ENCODE measurements around the gene FGFR3.

FGFR3 gene

DNA sequence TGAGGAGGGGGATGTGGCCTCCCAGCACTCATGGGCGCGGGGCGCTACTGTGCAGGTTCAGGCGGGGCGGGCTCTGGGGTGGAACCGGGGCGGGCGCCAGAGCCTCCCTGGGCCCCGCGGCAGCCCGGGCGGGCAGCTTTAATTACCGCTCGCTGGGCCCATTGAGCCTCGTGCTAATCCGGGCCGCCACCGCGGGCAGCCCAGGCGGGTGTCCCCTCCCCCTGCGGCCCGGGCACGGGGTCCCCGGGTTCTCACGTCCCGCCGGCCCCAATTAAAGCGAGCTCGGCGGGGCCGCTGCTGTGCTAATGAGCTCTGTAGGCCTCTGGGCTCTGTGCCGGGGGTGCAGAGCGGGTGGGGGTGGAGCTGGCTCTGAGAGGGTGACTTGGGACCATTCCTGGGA lies 22.8 kb upstream of the FGFR3 start:
- DNase-seq (ENCODE audit: low read depth) = no peak

DNA sequence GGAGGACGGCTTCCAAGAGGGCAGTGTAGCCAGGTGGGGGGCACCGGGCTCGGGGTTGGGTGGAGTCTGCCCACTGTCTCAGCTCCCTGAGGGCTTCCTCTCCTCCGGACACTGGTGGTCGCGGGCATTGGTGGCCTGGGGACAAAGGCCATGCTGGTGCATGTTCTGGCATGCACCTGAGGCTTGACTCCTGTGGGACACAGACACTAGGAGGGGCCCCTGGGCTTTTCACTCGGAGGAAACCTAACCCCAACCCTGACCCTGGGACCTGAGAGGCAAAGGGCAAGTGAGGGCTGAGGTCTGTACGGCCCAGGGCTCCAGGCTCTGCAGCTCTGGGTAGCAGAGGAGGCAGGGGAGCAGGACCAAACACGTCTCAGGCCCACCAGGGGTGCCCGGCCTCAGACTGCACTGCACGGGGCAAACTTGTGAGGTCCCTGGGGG lies 22.3 kb upstream of the FGFR3 start:
- DNase-seq (ENCODE audit: low read depth) = no peak

DNA sequence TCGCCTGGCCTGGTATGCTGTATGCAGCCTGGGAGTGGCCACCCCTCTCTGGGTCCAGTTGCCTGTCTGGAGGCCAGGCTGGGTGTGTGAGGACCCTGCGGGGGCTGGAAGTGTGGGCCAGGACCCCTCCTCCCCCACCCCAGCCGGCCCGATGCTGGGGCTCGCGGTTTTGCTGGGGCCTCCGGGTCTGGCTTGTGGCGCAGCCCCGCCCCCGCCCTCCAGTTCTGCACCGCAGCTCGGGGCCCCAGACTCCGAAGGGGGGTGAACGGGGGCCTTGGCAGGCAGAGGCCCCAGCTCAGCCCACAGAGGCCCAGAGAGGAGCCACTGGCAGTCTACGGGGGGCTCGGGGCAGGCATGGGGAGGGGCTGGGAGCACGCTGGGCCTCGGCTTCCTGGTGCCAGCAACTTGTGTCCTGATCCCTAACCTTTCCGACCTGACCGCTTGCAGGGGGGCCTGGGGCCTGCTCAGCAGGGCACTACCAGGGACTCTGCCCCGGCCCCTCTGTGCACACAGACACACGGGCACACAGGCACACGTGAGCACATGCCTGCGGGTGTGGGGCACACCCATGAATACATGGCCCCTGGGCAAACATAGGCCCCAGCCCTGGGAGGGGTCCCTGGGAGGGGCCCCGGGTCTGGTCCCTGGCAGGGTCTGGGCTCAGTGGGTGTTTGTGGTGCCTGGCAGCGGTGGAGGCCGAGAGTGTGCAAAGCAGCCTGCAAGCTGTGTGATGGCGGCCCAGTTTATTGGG lies 21.4 kb upstream of the FGFR3 start:
- no peak for DNase-seq (ENCODE audit: low read depth)

DNA sequence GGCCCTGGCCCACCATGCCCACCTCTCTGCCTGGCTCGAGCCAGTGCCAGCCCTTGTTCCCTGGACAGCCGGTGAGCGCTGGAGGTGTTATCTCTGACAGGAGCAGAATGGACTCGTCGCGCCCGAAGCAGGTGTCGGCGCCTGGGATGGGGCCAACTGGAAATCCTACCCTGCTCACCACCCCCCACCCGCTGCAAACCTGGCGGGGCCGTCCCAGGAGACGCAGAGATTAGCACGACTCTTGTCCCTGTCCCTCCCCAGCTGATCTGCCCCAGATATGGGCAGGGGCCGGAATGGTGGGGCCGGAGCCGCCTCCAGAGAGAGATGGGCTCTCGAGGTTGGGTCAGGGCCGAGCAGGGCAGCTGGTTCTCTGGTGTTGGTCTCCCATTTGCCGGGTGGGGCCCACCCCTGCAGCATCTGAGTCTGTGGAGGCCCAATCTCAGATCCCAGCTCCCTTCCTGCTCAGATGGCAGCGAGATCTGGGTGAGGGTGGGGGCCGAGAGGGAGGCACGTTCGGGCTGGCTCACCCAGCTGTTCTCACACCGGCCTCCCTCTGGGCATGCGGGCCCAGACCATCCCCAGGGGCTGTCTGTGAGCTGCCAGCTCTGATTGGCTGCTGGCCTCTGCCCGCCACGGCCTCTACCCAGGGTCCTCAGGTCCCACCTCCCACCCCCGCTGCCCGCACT lies 20.1 kb upstream of the FGFR3 start:
- DNase-seq (ENCODE audit: low read depth) = no peak

DNA sequence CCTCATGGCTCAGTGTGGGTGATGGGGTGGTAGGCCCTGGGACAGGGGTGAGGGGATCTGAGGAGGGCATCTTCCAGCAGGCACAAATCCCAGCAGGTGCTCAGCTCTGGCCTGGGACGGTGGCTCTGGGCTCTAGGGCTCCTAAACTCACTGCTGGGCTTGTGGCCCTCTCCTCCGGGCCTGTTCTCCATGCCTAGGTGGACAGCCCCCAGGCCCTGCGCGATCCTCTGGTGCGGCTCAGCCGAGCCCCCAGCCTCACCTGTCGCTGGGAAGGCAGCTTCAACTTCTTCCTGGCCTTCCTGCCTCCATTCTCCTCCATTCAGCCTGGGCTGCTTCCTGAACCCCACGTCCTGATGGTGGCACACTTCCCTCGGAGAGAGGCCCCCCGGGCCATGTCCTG lies 19.3 kb upstream of the FGFR3 start:
- DNase-seq (ENCODE audit: low read depth) = no peak

DNA sequence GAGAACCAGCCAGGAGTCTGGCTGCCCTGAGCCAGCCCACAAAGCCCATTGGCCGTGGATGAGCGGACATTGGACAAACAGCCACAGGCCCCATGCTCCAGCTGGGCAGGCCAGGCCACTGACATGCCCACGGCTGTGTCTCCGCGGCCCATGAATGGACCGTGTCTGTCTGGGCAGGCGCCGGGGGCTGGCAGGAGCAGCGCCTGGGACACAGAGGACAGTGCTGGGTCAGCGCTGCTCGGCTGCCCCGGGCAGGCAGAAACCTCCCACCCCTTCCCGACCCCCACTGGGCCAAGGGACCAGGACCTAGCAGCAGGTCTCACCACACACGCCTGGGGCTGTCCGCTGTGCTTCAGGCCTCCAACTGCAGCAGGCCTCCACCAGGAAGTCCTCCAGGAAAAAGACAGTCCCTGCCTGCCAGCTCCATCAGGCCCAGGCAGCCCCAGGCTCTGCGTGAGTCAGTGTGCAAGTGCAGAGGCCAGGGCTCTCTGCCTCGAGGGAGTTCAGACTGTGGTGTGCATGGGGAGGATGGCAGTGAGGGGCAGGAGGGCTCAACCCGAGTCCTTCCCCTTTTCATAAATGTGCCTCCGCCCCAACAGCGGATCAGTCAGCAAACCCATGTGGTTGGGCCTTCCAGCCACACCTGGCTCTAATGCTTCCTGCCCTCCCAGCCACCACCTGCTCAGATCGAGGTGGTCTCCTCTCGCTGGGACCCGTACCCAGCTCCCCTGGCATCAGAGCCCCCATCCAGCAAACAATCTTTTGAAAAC lies 17.2 kb upstream of the FGFR3 start:
- DNase-seq (ENCODE audit: low read depth) = no peak

DNA sequence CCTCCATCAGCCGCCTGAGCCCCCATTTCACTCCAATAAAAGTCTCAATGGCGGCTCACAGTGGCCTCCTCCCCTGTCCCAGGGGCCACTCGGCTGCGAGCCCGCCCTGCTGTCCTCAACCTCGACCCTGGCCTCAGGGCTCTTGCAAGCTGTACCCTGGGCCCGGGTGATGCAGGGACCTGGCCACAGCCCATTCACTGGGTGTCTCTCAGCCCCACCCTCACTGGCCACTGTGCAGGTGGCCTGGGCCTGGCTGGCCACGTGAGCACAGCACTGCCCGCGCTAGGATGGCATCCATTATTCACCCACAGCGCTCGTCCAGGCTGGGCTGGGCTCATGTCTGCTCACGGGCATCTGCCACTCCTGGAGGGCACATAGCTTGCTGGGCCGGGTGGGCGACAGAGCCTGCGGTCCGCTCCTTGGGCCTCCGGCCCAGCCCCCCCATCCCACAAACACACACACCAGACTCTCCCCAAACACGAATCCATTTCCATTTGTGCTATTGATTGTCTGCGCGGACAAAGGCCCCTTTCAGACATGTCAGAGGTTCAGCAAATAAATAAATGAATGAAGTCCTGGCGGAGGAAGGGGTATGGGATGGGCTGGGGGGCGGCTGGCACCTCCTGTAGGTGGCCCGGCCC lies 16.5 kb upstream of the FGFR3 start:
- DNase-seq (ENCODE audit: low read depth) = no peak

DNA sequence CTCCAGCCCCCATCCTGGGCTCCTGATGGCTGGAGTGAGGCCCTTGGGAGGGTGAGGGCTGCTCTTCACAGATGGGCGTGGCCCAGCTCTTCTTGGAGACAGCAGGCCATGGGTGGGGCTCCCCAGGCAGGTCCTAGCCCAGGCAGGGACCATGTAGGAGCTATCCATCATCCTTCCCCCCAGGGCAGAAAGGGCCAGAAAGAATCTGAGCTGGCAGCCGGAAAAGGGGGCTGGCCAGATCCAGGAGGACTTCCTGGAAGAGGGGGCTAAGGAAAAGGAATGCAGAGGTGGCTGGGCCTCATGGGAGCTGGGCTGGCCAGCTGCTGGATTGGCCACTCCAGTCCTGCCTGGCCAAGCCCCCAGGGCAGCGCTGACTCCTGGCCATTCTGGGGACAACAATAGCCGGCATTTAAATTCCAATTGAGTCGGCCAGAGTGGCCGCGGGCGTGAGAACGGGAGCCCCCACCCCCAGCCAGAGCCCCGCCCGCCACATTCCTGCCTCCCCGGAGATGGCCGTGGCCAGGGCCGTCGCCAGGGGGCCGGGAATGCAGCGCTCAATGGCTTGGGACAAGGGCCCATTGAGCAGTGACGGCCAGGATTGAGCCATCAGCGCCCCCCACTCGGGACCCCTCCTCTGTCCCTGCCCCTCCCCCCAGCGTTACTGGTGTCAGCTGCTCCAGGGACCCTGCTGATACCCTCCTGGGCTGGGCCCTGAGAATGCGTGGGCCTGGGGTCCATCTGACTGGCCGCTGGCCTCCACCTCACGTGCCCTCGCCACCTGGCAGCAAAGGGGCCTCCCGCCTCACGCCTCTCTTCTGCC lies 15.1 kb upstream of the FGFR3 start:
- DNase-seq (ENCODE audit: low read depth) = no peak

DNA sequence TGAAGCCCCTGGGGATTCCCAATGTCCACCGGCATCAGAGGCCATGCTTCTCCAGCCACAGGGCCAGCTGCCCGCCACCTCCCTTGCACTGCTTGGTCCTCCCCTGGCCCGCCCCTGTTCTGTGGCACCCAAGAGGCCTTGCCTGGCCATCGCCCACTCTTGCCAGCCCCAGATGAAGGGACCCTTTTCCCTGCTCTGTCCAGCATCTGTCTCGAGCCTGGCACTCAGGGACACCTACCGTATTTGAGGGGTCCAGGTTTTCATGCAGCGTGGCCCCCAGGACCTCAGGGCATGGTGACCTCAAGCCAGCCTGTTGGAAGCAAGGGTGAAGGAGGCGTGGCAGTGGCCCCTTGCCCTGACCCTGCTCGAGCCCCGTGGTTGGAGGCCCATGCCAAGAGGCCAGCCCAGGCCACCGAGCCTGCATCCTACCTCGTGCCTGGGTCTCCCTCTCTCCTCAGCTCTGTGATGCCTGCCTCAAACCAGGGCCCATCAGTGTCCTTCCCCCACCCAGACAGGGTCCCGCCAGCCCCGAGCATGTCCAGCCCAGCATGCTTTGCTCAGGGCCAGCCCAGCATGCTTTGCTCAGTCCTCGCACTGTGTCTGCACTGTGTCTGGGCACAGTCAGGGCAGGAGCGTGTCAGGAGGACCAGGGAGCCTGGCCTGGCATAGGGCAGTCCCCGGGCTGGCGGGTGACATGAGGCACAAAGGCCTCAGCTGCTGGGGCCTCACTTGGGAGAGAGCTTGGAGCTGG lies 14.3 kb upstream of the FGFR3 start:
- DNase-seq (ENCODE audit: low read depth) = no peak

DNA sequence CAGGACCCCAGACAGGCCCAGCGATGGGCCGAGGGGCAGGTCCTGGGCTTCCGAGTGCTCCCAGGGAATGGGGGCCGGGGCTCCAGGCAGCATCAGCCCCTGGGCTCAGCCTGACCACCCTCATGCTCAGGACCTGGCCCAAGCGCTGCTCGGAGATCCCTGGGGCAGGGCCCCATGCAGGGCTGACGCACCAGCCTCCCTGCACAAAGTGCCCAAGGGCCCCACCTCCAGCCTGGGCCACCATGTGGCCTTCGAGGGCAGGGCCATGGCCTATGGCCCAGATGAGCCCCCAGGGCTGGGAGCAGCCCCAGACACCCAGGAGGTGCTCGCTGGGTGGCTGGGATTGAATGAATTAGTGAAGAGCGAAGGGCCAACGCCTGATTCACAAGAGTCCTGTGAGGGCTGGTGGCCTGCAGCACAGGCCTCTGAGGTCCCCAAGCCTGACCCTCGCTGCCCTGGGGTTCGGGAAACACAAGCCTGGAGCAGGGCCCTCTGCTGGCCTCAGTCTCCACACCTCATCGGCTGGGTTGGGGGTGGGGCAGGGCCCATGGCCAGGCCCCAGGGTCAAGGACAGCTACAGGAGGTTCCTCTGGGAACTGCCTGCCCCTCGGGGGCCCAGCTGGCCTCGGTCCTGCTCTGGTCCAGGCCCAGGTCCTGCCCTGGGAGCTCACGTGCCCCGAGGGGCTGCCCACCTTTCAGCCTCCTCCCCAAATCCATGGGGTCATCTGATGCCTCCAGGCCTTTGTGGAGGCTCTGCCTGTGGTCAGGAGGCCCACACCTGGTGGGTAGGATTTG lies 13.3 kb upstream of the FGFR3 start:
- no peak for DNase-seq (ENCODE audit: low read depth)

DNA sequence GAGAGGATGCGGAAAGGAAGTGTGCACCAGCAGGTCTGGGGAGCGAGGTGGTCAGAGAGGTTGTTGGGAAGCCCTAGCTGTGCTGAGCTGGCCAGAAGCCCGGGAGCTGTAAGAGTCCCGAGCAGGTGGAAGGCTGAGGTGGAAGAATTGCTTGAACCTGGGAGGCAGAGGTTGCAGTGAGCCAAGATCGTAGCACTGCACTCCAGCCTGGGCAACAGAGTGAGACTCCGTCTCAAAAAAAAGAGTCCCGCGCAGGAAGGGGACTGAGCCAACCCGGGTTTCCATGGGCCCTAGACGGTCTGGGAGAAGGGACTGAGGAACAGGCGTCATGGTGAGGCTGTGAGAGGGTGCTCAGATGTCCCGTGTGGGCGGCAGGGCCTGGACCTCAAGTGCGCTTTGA lies 12.7 kb upstream of the FGFR3 start:
- no peak for DNase-seq (ENCODE audit: low read depth)

DNA sequence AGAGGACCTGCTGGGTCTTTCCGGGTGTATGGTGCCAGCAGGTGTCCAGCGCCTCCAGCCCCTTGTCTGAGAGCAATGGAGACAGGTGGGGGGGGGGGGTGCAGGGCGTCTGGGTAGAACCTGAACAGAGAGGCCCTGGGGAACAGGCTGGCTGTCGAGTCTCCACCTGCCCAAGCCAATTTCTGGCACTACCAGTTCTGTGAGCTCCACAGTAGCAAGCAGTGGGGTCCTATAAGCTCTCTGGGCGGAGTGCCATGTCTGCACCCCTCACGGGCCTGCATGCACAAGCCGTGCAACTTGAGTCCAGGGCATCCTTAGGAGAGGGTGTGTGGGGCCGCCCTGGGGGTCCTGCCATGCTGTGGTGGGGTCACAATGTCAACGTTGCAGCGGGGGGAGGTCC lies 10.1 kb upstream of the FGFR3 start:
- DNase-seq (ENCODE audit: low read depth) = no peak

DNA sequence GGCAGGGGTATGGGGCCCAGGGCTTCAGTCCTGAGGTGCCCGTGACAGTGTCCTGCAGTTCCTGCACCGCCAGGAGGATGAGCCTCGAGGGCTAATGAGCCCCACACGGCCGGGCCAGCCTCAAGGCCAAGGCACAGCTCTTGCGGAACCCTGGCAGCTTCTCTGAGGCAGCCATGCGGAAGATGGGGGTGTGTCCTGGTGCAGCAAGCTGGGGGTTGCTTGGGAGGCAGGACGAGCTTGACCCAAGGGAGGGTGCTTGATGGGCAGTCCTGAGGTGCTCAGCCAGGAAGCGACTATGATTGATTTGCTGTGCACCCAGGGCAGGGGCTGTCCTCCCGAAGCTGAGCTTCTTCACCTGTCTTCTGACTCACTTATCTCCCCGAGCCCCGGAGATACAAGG lies 9.1 kb upstream of the FGFR3 start:
- no peak for DNase-seq (ENCODE audit: low read depth)

DNA sequence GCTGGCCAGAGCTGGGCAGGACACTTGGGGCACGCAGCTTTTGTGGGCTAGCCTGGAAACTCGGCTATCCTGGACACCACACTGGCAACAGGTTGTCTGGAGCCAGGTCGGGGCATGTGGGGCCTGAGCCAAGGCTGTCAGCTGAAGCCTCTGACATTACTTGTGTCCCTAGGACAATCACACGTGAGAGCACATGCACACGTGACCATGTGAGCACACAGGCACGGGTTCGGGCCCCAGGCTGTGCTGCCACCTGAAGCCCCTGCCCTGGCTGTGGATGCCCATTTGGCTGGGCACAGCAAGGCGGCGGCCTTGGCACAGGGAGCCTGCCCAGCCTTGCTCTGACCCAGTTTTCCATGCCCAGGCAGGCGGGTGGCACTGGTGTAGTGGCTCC lies 8.7 kb upstream of the FGFR3 start:
- DNase-seq (ENCODE audit: low read depth) = no peak

DNA sequence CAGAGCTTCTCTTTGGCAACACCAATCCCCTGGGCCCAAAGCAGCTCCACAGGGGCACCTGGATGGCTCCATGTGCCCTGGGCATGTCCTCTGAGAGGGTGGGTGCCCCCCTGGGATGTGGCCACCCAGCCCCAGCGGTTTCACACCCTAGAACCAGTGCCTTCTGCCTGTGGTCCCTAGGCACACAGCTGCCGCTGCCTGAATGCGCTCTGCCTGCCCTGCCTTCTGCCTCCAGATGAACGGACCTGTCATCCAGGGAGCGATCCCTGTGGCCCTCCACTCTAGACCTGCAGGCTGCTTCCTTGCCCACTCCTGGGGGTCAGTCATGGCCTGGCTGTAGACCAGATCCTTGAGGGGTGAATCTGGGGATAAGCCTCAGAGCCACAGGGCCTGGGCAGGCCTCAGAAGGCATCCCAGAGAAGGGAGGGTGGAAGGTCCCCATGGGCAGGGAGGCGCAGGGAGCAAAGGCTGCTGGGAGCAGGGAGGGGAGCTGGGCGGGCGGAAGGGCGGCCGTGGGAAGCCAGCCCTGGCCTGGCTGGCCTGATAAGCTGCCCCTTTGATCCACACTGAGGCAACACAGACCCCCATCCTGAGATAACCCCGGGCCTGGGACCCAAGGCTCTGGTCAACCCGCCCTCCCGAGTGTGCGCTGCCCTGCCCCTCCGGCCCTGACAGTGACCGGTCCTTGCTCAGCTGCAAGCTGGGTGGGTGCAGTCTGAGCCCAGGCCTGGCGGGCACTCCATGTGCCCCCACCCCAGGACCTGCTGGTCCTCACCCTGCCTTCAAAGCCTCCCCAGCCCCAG lies 8.1 kb upstream of the FGFR3 start:
- DNase-seq (ENCODE audit: low read depth) = no peak

DNA sequence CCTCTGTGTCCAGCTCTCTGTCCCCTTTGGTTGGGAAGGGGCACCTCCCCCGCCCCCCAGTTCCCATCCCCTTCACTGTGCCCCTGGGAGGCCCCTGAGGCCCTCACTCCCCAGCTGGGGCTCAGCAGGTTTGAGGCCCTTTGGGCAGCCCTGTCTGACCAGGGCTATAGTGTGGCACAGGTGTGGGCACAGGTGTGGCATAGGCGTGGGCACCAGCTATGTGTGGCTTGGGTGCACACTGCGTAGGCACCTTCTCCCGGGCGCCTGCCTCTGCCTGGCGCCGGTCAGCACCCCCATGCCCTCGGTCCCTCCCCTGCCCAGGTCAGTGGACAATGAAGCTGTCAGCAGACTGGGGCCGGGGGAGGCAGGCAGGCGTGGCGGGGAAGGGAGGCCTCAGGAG lies 7.5 kb upstream of the FGFR3 start:
- DNase-seq (ENCODE audit: low read depth) = no peak

DNA sequence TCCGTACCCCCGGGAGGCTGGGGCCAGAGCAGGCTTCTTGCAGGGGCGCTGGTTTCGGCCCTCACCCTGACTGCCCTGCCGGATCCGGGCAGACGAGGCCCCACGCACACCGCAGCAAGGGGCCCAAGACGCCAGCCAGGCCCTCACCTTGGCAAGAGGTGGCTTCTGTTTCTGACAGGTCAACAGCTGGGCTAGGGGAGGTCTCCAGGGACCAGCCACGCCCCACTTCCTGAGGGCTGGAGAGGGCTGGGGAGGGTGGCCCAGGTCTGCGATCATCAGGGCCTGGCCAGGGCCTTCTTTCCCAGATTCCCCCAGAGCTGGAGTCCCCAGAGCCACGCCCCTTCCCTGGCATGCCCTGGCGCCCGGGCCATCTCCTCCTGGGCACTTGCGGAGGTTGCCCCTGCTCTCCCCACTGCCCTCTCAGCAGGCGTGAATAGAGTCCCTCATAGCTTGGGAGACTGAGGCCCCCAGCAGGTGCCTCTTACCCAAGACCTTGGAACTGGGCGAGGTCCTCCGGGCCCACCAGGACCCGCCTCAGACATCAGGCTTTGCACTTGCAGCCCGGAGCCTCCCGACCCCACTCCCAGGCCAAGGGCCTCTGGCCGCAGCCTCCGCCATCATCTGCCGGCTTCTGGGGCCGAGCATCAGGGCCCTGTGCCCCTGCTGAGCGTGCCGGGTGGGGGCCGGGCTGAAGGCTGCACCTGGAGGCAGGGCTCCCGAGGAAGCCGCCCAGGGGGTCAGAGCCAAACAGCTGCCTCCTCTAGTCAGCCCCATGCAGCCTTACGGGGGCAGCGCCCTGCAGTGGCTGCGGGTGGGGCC lies 6.3 kb upstream of the FGFR3 start:
- no peak for DNase-seq (ENCODE audit: low read depth)

DNA sequence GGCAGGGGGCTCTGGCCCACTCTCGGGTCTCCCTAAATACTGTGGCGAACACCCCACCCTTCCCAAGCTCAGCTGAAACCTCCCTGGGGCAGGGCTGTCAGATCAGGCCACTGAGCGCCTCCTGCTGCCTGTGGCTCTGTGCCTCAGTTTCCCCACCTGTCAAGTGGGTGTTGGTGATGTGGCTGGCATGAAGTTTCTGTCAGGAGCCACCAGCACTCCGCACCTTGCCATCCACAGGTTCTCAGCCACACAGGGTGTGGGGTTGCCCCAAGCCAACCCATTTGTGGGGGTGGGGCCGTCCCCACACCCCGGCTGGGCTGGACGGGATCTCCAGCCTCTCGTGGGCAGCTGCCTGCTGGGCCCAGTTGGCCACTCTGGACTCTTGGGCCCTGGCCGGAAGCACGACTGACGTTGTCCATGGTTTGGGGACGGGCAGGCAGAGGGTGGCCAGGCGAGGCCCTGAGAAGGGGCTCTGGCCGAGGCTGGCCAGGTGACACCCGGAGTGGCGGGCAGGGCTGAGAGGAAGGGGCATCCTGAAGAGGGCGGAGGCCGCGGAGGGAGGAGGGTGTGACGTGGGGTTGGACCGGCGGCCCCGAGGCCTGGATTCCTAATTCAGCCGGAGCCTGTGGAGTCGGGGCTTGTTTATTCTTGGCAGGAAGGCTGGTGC lies 5.5 kb upstream of the FGFR3 start:
- no peak for DNase-seq (ENCODE audit: low read depth)
